Naive thymus-derived CD4-positive, alpha-beta T cell (primary cell): Measurements from ENCODE around the gene ARHGAP35. TPM values are rescaled to one million over a fixed set of nuclear protein-coding genes. Genes with fewer than 3 reads are reported as not detected.

Source experiments
- ATAC-seq: fragments of 150-1000 bp; cut with Tn5 transposase; 2 replicates; pipeline ENCODE4 v1.10.0; 2021; ENCODE audit warnings: mild to moderate bottlenecking, moderate library complexity
- CTCF ChIA-PET: fragments of 350-600 bp; sonication (Branson Sonifier 250); formaldehyde crosslinking; loops from one replicate; lab custom pipeline; 2021; ENCODE audit warnings: antibody characterized with exemption; lab: Charles Lee
- POLR2A ChIA-PET: fragments of 350-600 bp; sonication (Branson Sonifier 250); formaldehyde crosslinking; loops from one replicate; lab custom pipeline; 2021; ENCODE audit warnings: antibody characterized with exemption, inconsistent platforms; lab: Charles Lee
- DNase-seq, 9 donors: peaks; one replicate each; pipeline versions ENCODE4 v3.0.0 to v3.0.0-alpha.2; 2020 to 2022; ENCODE audit warnings: mixed read lengths in 1 of 9
- H3K27ac ChIP-seq: one replicate; pipeline ENCODE4 v1.7.0; 2013; ENCODE audit warnings: mild to moderate bottlenecking, low read depth, low read length, moderate library complexity
- H3K27me3 ChIP-seq, 2 donors: one replicate each; pipeline ENCODE4 v1.7.0; 2013; ENCODE audit warnings: low read length in 2 of 2, mild to moderate bottlenecking in 2 of 2, moderate library complexity in 2 of 2; ENCODE audit not compliant: control insufficient read depth in 2 of 2, insufficient read depth in 2 of 2
- H3K36me3 ChIP-seq, 3 experiments: 1 replicate in 2 of 3; 2 replicates in 1 of 3; pipeline ENCODE4 v1.7.0; 2013; ENCODE audit warnings: low read length in 3 of 3, mild to moderate bottlenecking in 3 of 3, moderate library complexity in 1 of 3; ENCODE audit not compliant: insufficient read depth in 3 of 3, control insufficient read depth in 2 of 3
- H3K4me1 ChIP-seq, 2 donors: one replicate each; pipeline ENCODE4 v1.7.0; 2013; ENCODE audit warnings: low read length in 2 of 2, mild to moderate bottlenecking in 2 of 2, moderate library complexity in 1 of 2; ENCODE audit not compliant: control insufficient read depth in 2 of 2, insufficient read depth in 2 of 2
- H3K4me3 ChIP-seq: 2 replicates; pipeline ENCODE4 v1.7.0; 2013; ENCODE audit warnings: mild to moderate bottlenecking, low read length
- H3K9me3 ChIP-seq, 3 experiments: 1 replicate in 2 of 3; 2 replicates in 1 of 3; pipeline ENCODE4 v1.7.0; 2013; ENCODE audit warnings: low read length in 3 of 3; ENCODE audit not compliant: control insufficient read depth in 2 of 3
- H3K27ac Mint-ChIP-seq, 9 donors: one replicate each; pipeline ENCODE4 v1.8.0; 2020 to 2022; ENCODE audit warnings: mixed read lengths in 9 of 9, mild to moderate bottlenecking in 8 of 9, moderate library complexity in 5 of 9, inconsistent platforms in 2 of 9
- H3K27me3 Mint-ChIP-seq, 5 donors: one replicate each; pipeline ENCODE4 v1.8.0; 2021 to 2022; ENCODE audit warnings: mixed read lengths in 5 of 5, mild to moderate bottlenecking in 1 of 5
- H3K36me3 Mint-ChIP-seq, 5 donors: one replicate each; pipeline ENCODE4 v1.8.0; 2020 to 2022; ENCODE audit warnings: mixed read lengths in 5 of 5, mild to moderate bottlenecking in 3 of 5, inconsistent platforms in 1 of 5
- H3K4me1 Mint-ChIP-seq, 7 donors: one replicate each; pipeline ENCODE4 v1.8.0; 2020 to 2022; ENCODE audit warnings: mixed read lengths in 7 of 7, mild to moderate bottlenecking in 3 of 7, inconsistent platforms in 1 of 7
- H3K4me3 Mint-ChIP-seq, 10 donors: one replicate each; pipeline ENCODE4 v1.8.0; 2020 to 2022; ENCODE audit warnings: mild to moderate bottlenecking in 10 of 10, mixed read lengths in 10 of 10, moderate library complexity in 6 of 10, inconsistent platforms in 2 of 10
- H3K9me3 Mint-ChIP-seq, 11 donors: one replicate each; pipeline ENCODE4 v1.8.0; 2020 to 2022; ENCODE audit warnings: mixed read lengths in 11 of 11, mild to moderate bottlenecking in 4 of 11, inconsistent platforms in 1 of 11, moderate library complexity in 1 of 11
- intact Hi-C, 2 donors: fragments of 100-400 bp; cut with micrococcal nuclease; formaldehyde crosslinking; loops; one replicate each; pipeline ENCODE4 v1.15.1; 2023
- polyA plus RNA-seq, 2 donors: library from polyadenylated mRNA; unstranded; fragments of 300-500 nt; fragmentation: Illumina TruSeq; gene quantifications; one replicate each; pipeline ENCODE4 v1.2.3, GENCODE V29; 2021
- total RNA-seq, 6 experiments: library from RNA in 5 of 6; stranded (reverse) in 5 of 6; gene quantifications; 1 replicate in 5 of 6; 2 replicates in 1 of 6; pipeline ENCODE4 v1.2.3 and lab custom pipeline; 2021 to 2026

The ARHGAP35 gene
- total and polyA plus RNA-seq, 7 experiments from 2014 or later, result 2.3 to 29.4 (median 23.2) TPM

DNA sequence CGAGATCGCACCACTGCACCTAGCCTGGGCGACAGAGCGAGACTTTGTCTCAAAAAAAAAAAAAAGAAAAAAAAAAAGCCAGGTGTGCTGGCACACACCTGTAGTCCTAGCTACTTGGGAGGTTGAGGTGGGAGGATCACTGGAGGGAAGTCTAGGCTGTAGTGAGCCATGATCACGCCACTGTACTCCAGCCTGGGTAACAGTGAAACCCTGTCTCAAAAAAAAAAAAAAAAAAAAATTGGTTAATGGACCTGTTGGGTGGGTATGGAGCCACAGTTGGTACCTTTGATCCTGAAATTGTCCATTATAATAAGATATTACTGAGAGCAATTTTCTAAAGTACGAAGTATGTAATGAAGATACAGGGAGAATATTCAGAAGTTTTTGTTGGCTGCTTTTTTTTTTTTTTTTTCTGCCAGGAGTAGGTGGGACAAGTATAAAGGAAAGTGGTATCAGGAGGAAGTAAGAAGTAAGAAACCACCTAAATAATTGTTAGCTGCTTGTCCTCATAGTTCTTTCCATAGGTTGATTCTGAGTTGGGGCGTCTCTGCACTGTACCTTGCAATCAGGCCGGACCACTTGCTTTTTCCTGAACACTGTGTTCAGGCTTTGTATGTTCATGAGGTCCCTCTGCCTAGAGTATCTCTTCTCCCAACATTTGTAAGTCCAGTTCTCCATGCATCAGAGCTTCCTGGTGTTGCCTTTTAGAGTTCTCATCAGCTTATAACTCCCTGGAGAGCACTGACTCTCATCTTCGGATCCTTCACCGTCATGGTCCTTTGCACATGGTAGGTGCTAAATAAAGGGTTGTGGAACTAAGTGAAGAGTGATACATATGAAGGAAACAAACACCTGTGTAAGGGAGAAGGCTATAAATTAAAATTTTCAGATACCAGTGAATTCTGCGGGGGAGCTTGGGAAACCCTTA, 31.7 kb downstream of the ARHGAP35 start:
- Mint-ChIP-seq H3K27ac (peak overlapping the region in 1 of 9 donors; percentile 6), H3K4me1 (peaks cover 16 to 53% (median 41%) of the 10 kb centered on the region in 7 donors), H3K36me3 (peaks cover 0 to 14% (median 4%) of the 10 kb centered on the region in 5 donors), H3K9me3 (no peaks in the 10 kb centered on the region), H3K27me3 (no peaks in the 10 kb centered on the region), H3K4me3 (peak overlapping the region in 1 of 10 donors; percentile 3)
- H3K4me1 ChIP-seq, result no peaks in the 10 kb centered on the region
- intact Hi-C loops, result no loop called here
- no peaks in the 10 kb centered on the region for H3K36me3 ChIP-seq
- ATAC-seq (no peak), DNase-seq (no peak)
- CTCF ChIA-PET, result no interaction called here
- no peak overlapping the region for H3K4me3 ChIP-seq
- POLR2A ChIA-PET, result interaction anchor here (0.5 kb wide), 1 partner anchor 20 kb away, joined by 3 read pairs; no protein-coding TSS in a partner anchor
- H3K9me3 ChIP-seq, result no peaks in the 10 kb centered on the region
- no peak overlapping the region for H3K27ac ChIP-seq
- H3K27me3 ChIP-seq, result no peaks in the 10 kb centered on the region

DNA sequence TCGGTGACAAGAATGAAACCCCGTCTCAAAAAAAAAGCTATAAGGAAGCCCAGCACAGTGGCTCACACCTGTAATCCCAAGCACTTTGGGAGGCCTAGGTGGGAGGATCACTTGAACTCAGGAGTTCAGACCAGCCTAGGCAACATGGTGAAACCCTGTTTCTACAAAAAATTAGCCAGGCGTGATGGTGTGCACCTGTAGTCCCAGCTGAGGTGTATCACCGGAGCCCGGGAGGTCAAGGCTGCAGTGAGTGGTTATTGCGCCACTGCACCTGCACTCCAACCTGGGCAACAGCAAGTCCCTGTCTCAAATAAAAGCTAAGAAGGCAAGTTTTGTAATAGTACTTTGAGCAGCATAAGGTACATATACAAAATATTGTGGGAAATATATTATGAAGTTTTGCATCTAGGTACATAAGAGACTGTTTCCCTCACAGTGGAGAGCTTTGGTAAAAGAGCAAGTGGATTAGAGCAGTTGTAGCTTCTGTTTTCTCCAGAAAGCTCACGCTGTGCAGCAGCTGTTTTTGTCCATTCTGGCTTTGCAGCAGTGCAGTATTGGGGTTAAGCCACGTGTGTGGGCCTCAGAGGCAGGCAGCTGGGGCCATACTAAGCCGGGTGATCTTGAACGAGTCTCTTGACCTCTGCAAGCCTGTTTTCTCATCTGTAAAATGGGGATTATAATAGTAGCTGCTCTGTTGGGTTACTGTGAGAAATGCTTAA, 35.4 kb downstream of the ARHGAP35 start:
- Mint-ChIP-seq H3K27me3 (no peaks in the 10 kb centered on the region), H3K9me3 (no peaks in the 10 kb centered on the region), H3K4me1 (peaks cover 15 to 57% (median 47%) of the 10 kb centered on the region in 7 donors), H3K27ac (peak overlapping the region in 1 of 9 donors; percentile 41), H3K4me3 (no peak overlapping the region), H3K36me3 (peaks cover 0 to 25% (median 4%) of the 10 kb centered on the region in 5 donors)
- Histone ChIP-seq H3K27ac (no peak overlapping the region), H3K36me3 (peaks cover 0 to 3% (median 0%) of the 10 kb centered on the region in 3 experiments), H3K4me1 (no peaks in the 10 kb centered on the region), H3K9me3 (no peaks in the 10 kb centered on the region), H3K27me3 (no peaks in the 10 kb centered on the region), H3K4me3 (no peak overlapping the region)
- POLR2A ChIA-PET, result interaction anchor here (0.5 kb wide), 1 partner anchor 8 kb away, joined by 3 read pairs; no protein-coding TSS in a partner anchor
- intact Hi-C loops, result no loop called here
- CTCF ChIA-PET, result no interaction called here
- no peak for ATAC-seq
- DNase-seq, result no peak

DNA sequence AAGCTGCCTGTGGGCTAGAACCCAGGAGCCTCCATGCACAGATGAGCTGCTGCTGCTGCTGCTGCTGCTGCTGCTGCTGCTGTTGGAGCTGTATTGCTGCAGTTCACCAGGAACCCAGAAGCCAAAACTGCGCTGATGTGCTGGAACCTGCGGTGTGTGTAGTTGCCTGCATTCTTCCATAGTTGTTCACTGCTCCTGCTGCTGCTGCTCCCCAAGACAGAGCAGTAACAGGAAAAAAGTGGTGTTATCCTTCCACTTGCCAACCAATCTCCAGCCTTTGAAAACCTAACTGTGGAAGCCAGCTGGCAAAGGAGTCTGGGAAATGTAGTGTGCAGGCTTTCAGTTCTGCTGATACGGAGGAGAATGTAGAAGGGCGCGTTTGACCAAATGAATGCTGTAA, 37.9 kb downstream of the ARHGAP35 start:
- DNase-seq (no peak), ATAC-seq (no peak)
- Mint-ChIP-seq H3K4me1 (peaks cover 16 to 61% (median 47%) of the 10 kb centered on the region in 7 donors), H3K4me3 (no peak overlapping the region), H3K27ac (no peak overlapping the region), H3K36me3 (peaks cover 0 to 20% (median 4%) of the 10 kb centered on the region in 5 donors), H3K9me3 (no peaks in the 10 kb centered on the region), H3K27me3 (no peaks in the 10 kb centered on the region)
- intact Hi-C loops, result no loop called here
- Histone ChIP-seq H3K27me3 (no peaks in the 10 kb centered on the region), H3K4me1 (peaks cover 0 to 8% of the 10 kb centered on the region in 2 donors), H3K4me3 (no peak overlapping the region), H3K36me3 (peaks cover 0 to 3% (median 0%) of the 10 kb centered on the region in 3 experiments), H3K9me3 (no peaks in the 10 kb centered on the region), H3K27ac (no peak overlapping the region)
- POLR2A ChIA-PET, result no interaction called here
- CTCF ChIA-PET, result no interaction called here

GRCh38 chr19:46900341-46900740, 39.5 kb downstream of the ARHGAP35 start:
- no peak overlapping the region for H3K4me3 Mint-ChIP-seq
- Histone ChIP-seq H3K36me3 (peaks cover 0 to 3% (median 0%) of the 10 kb centered on the region in 3 experiments), H3K9me3 (no peaks in the 10 kb centered on the region), H3K4me3 (no peak overlapping the region), H3K27me3 (no peaks in the 10 kb centered on the region), H3K27ac (no peak overlapping the region), H3K4me1 (peaks cover 0 to 19% of the 10 kb centered on the region in 2 donors)
- H3K27ac Mint-ChIP-seq, result no peak overlapping the region
- CTCF ChIA-PET, result no interaction called here
- peaks cover 20 to 60% (median 52%) of the 10 kb centered on the region in 7 donors for H3K4me1 Mint-ChIP-seq
- POLR2A ChIA-PET, result no interaction called here
- no peaks in the 10 kb centered on the region for H3K9me3 Mint-ChIP-seq
- DNase-seq (no peak), ATAC-seq (no peak)
- H3K36me3 Mint-ChIP-seq, result peaks cover 0 to 16% (median 0%) of the 10 kb centered on the region in 5 donors
- intact Hi-C loops, result no loop called here
- no peaks in the 10 kb centered on the region for H3K27me3 Mint-ChIP-seq

DNA sequence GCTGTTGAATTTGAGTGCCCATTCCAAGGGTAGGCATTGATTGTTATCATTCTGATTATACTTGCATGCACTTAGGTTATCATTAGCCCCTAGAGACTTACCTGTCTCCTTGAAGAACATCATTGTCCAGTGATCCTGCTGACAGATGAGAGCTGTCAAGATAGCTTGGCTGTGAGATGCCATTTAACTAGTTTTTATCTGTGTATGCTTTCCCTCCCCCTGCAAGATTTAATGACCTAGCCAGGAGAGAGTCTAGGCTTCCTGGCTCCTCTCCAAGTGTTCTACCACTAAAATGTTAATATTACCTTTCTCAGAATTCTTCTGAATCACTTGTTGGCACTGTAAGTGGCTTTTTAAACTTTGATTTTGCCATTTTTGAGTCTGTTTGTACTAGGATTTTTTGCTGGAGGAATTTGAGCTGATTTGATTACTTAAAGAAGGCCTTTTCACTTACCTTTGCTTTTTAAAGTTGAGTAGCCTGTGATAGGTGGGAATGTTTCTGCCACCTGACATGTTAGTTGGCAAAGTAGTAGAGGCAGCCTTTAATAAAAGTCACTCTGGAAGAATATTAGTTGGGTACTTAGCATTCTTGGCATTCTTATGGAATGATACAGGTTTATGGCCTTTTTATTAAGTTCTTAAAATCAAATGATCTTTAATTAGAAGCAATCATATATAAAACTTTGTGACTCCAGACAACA, 41.1 kb downstream of the ARHGAP35 start:
- H3K36me3 ChIP-seq, result peaks cover 0 to 3% (median 0%) of the 10 kb centered on the region in 3 experiments
- Mint-ChIP-seq H3K9me3 (no peaks in the 10 kb centered on the region), H3K4me3 (no peak overlapping the region), H3K27me3 (no peaks in the 10 kb centered on the region), H3K27ac (peak overlapping the region in 2 of 9 donors; percentile 4 to 50), H3K4me1 (peaks cover 19 to 54% (median 45%) of the 10 kb centered on the region in 7 donors), H3K36me3 (peaks cover 0 to 14% (median 0%) of the 10 kb centered on the region in 5 donors)
- ChIA-PET CTCF (interaction anchor here (0.6 to 0.9 kb wide), 2 partner anchors 13 to 179 kb away, joined by 3 read pairs; no protein-coding TSS in a partner anchor), POLR2A (interaction anchor here (0.6 kb wide), 1 partner anchor 423 kb away, joined by 3 read pairs; no protein-coding TSS in a partner anchor)
- DNase-seq (no peak), ATAC-seq (no peak)
- no peaks in the 10 kb centered on the region for H3K9me3 ChIP-seq
- H3K27me3 ChIP-seq, result no peaks in the 10 kb centered on the region
- intact Hi-C loops, result no loop called here
- H3K27ac ChIP-seq, result no peak overlapping the region
- H3K4me3 ChIP-seq, result no peak overlapping the region
- H3K4me1 ChIP-seq, result peaks cover 0 to 19% of the 10 kb centered on the region in 2 donors

GRCh38 chr19:46902402-46902766, 41.6 kb downstream of the ARHGAP35 start:
- H3K4me1 ChIP-seq, result peaks cover 0 to 19% of the 10 kb centered on the region in 2 donors
- peaks cover 0 to 14% (median 0%) of the 10 kb centered on the region in 5 donors for H3K36me3 Mint-ChIP-seq
- peaks cover 18 to 53% (median 41%) of the 10 kb centered on the region in 7 donors for H3K4me1 Mint-ChIP-seq
- intact Hi-C loops, result no loop called here
- no peaks in the 10 kb centered on the region for H3K9me3 Mint-ChIP-seq
- no peaks in the 10 kb centered on the region for H3K27me3 Mint-ChIP-seq
- H3K27ac Mint-ChIP-seq, result peak overlapping the region in 2 of 9 donors; percentile 4 to 11
- no peak overlapping the region for H3K27ac ChIP-seq
- no peaks in the 10 kb centered on the region for H3K27me3 ChIP-seq
- no peak for ATAC-seq
- ChIA-PET POLR2A (no interaction called here), CTCF (interaction anchor here (0.6 to 0.9 kb wide), 2 partner anchors 14 to 178 kb away, joined by 3 read pairs; no protein-coding TSS in a partner anchor)
- no peaks in the 10 kb centered on the region for H3K9me3 ChIP-seq
- no peak overlapping the region for H3K4me3 Mint-ChIP-seq
- no peak overlapping the region for H3K4me3 ChIP-seq
- H3K36me3 ChIP-seq, result peaks cover 0 to 3% (median 0%) of the 10 kb centered on the region in 3 experiments
- no peak for DNase-seq
